Effector CD8-positive, alpha-beta T cell (primary cell): ENCODE results near the gene SKA2.
"Not testable (repeated sequence)": the region's sequence is repeated elsewhere in the genome, so short reads cannot be mapped to it uniquely, and the experiment has no call there.

ENCODE experiments used
- DNase-seq: peaks from one replicate; lab custom pipeline; 2025; lab: John Stamatoyannopoulos, UW

SKA2 gene

DNA sequence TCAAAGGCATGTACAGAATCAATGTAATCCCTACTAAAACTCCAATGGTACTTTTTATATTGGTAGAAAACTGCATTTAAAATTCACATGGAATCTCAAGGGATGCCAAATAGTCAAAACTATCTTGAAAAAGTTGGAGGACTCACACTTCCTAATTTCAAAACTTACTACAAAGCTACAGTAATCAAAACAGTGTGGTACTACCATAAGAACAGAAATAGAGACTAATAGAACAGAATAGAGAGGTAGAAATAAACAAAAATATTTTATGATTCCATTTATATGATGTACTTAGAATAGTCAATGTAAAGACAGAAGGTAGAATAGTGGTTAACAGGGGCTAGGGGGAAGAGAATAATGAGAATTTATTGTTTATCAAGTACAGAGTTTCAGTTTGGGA is 57.1 kb downstream of the SKA2 start:
- DNase-seq: no peak

DNA sequence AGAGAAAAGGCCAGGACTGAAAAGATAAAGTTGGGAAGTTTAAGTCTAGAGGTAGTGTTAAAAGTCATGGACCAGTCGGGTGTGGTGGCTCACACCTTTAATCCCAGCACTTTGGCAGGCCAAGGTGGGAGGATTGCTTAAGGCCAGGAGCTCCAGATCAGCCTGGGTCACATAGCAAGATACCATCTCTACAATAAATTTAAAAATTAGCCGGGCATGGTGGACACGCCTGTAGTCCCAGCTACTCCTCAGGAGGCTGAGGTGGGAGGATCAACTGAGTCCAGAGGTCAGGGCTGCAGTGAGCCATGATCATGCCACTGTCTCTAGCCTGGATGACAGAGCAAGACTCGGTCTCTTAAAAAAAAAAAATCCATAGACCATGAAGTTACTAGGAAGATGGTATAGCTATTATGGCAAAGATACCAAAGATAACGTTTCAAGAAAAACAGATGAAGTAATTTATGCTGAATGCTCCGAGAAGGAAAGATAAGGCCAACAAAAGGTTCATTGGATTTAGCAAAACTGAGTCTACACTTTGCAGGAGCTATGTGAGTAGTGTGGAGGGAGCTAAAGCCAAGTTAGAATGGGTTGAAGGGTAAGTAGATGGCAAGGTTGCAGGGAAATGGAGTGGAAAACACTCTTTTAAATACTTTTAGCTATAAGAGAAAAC is 60.0 kb downstream of the SKA2 start:
- DNase-seq: no peak

DNA sequence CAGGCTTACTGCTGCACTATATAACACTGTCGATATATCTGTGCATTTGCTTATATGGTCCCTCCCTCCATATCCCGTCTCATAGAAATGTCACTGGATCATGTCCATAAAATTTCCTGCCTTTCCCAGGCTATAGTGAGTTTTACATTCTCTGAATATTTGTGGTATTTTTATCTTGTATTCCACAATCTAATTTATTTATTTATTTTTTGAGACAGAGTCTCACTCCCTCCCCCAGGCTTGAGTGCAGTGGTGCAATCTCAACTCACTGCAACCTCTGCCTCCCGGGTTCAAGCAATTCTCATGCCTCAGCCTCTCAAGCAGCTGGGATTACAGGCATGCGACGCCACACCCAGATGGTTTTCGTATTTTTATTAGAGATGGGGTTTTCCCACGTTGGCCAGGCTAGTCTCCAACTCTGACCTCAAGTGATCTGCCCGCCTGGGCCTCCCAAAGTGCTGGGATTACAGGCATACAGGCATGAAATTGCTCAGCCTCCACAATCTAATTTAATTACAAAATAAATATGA is 61.2 kb downstream of the SKA2 start:
- no peak for DNase-seq

- no peak for DNase-seq
These were observed 61.8 kb downstream of the SKA2 start for GRCh38 chr17:59093145-59093701.

DNA sequence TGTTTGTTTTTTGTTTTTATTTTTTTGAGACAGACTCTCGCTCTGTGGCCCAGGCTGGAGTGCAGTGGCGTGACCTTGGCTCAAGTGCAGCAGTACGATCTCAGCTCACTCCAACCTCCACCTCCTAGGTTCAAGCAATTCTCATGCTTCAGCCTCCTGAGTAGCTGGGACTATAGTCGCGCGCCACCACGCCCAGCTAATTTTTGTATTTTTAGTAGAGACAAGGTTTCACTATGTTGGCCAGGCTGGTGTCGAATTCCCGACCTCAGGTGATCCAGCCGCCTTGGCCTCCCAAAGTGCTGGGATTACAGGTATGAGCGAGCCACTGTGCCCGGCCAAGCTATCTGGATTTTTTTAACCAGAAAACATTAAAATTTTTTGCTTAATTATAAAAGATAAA is 64.4 kb downstream of the SKA2 start:
- DNase-seq: not testable (repeated sequence)

- no peak for DNase-seq
These were observed 70.8 kb downstream of the SKA2 start for GRCh38 chr17:59084154-59084553.

DNA sequence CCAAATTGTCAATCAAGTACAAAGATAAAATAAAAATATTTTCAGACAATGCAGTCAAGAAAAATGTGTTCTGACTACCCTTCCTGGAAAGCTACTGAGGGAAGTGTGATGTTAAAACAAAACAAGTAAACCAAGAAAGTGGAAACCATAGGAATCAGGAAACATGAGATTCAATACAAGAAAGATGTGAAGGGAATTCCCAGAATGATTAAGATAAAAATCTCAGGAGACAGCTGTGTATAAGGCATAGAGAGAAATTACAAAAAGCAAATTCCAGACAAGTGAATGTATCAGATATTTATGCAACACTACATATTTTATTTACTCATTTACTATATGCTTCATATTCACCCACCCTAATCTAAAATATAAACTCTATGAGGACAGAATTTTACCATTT is 80.5 kb downstream of the SKA2 start:
- no peak for DNase-seq

GRCh38 chr17:59073972-59074371 is 81.0 kb downstream of the SKA2 start:
- DNase-seq: no peak

DNA sequence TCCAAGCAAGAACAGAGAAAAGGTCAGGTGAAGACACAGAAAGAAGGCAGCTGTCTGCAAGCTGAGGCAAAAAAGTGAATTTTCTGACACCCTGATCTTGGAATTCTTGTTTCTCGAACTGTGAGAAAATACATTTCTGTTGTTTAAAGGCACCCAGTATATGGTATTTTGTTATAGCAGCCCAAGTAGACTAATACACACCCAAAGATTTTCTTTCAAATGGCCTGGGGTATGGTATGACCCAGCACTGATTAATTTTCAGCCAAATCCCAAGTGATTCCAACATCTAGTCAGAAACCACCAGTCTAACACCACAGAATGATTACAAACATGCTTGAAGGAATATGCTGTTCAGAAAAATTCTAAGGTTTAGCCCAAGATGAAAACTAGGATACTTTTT is 85.1 kb downstream of the SKA2 start:
- no peak for DNase-seq

DNA sequence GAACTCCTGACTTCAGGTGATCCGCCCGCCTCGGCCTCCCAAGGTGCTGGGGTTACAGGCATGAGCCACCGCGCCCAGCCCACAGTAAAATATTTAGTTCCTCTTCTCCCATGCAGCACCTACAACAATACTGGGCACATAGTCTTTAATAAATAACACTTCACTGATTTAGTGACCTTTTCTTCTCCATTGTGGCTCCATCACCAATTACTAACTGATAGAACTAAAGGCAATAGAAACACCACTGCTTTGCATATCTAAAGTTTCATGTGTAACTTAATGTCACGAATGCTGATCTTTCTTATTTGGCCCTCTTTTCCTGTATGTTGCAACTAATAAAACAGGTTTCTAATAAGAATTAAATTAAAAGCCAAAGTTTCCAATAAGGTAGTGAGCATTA is 87.2 kb downstream of the SKA2 start:
- no peak for DNase-seq

DNA sequence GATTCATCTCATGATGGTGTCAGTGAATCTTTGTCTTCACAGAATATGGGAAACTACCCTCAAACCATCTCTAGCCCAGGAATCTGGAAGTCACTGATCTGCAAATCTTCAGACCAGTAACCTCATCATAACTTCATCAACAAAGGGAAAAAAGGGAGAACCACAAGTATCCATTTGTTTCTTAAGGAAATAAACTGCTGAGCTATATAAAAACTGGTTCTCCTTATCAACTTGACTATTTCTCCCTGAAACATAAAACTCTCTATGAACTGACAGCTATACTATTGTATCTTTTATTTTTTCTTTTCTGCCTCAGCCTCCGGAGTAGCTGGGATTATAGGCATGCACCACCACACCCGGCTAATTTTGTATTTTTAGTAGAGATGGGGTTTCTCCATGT is 87.6 kb downstream of the SKA2 start:
- no peak for DNase-seq

DNA sequence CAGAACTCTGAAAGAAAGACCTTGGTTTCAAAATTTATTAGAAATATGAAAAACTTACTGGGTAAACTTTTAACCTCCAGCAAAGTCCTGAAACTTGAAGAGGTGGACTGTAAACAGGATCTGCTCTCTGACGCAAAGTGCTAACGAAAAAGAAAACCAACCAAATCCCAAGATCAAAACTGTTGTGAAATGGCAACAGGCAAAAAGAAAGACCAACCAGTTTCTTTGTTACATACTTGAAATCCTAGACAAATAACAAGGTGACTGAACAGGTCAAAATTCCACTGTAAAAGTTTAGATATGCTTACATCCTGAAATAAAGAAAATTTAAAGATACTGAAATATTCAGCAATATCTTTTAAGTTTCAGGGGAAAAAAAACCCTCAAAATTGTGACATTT is 92.5 kb downstream of the SKA2 start:
- no peak for DNase-seq
